Nephron (organoid): Measurements from ENCODE around the gene PTPRD.

Experiments
- H3K27ac Mint-ChIP-seq, 3 experiments: 2 replicates each; pipeline ENCODE4 v1.8.0; 2020; ENCODE audit warnings: mixed read lengths in 3 of 3, mild to moderate bottlenecking in 2 of 3, moderate library complexity in 1 of 3
- H3K27me3 Mint-ChIP-seq: 2 replicates; pipeline ENCODE4 v1.8.0; 2021; ENCODE audit warnings: low read depth, mild to moderate bottlenecking, moderate library complexity, mixed read lengths
- H3K36me3 Mint-ChIP-seq: 2 replicates; pipeline ENCODE4 v1.8.0; 2020; ENCODE audit warnings: low read depth, mixed read lengths
- H3K4me1 Mint-ChIP-seq: 2 replicates; pipeline ENCODE4 v1.8.0; 2020; ENCODE audit warnings: mixed read lengths
- H3K4me3 Mint-ChIP-seq, 3 experiments: 2 replicates each; pipeline ENCODE4 v1.8.0; 2020; ENCODE audit warnings: mild to moderate bottlenecking in 3 of 3, mixed read lengths in 3 of 3, moderate library complexity in 2 of 3
- H3K9me3 Mint-ChIP-seq: 2 replicates; pipeline ENCODE4 v1.8.0; 2020; ENCODE audit warnings: mixed read lengths
- CTCF ChIP-seq, 3 experiments: fragments of 200-600 bp; sonication (generic); IDR thresholded peaks; one replicate each; pipeline ENCODE4 v1.5.0; 2021; ENCODE audit warnings: antibody characterized with exemption in 3 of 3; ENCODE audit not compliant: unreplicated experiment in 3 of 3

Gene PTPRD

GRCh38 chr9:8622871-8623270, 1989.9 kb downstream of the PTPRD start:
- Mint-ChIP-seq H3K4me3 (no peak overlapping the region), H3K27me3 (no peaks in the 10 kb centered on the region), H3K9me3 (no peaks in the 10 kb centered on the region), H3K27ac (no peak overlapping the region), H3K36me3 (peaks cover 10% of the 10 kb centered on the region), H3K4me1 (peaks cover 39% of the 10 kb centered on the region)
- no peak for TF ChIP-seq CTCF (IDR thresholded peaks at IDR 0.05; ENCODE audit: unreplicated experiment in 3 of 3)

- Mint-ChIP-seq H3K27ac (no peak overlapping the region), H3K9me3 (no peaks in the 10 kb centered on the region), H3K36me3 (peaks cover 5% of the 10 kb centered on the region), H3K4me3 (no peak overlapping the region), H3K27me3 (no peaks in the 10 kb centered on the region), H3K4me1 (peaks cover 34% of the 10 kb centered on the region)
- no peak for TF ChIP-seq CTCF (IDR thresholded peaks at IDR 0.05; ENCODE audit: unreplicated experiment in 3 of 3)
Observed at GRCh38 chr9:8622222-8622802, 1990.5 kb downstream of the PTPRD start.

GRCh38 chr9:8621416-8621815, 1991.4 kb downstream of the PTPRD start:
- no peaks in the 10 kb centered on the region for H3K9me3 Mint-ChIP-seq
- no peak for TF ChIP-seq CTCF (IDR thresholded peaks at IDR 0.05; ENCODE audit: unreplicated experiment in 3 of 3)
- peaks cover 28% of the 10 kb centered on the region for H3K4me1 Mint-ChIP-seq
- peak overlapping the region in 1 of 3 experiments; percentile 31 for H3K27ac Mint-ChIP-seq
- no peak overlapping the region for H3K4me3 Mint-ChIP-seq
- H3K36me3 Mint-ChIP-seq, result no peaks in the 10 kb centered on the region
- H3K27me3 Mint-ChIP-seq, result no peaks in the 10 kb centered on the region

GRCh38 chr9:8616414-8616813, 1996.4 kb downstream of the PTPRD start:
- Mint-ChIP-seq H3K27ac (no peak overlapping the region), H3K36me3 (no peaks in the 10 kb centered on the region), H3K4me1 (peaks cover 39% of the 10 kb centered on the region), H3K27me3 (no peaks in the 10 kb centered on the region), H3K4me3 (no peak overlapping the region), H3K9me3 (no peaks in the 10 kb centered on the region)
- TF ChIP-seq CTCF (IDR thresholded peaks at IDR 0.05; ENCODE audit: unreplicated experiment in 3 of 3), result no peak

GRCh38 chr9:8614926-8615440, 1997.8 kb downstream of the PTPRD start:
- Mint-ChIP-seq H3K4me3 (no peak overlapping the region), H3K27me3 (no peaks in the 10 kb centered on the region), H3K36me3 (no peaks in the 10 kb centered on the region), H3K9me3 (no peaks in the 10 kb centered on the region), H3K4me1 (peaks cover 28% of the 10 kb centered on the region), H3K27ac (no peak overlapping the region)
- no peak for TF ChIP-seq CTCF (IDR thresholded peaks at IDR 0.05; ENCODE audit: unreplicated experiment in 3 of 3)

- Mint-ChIP-seq H3K27ac (peak overlapping the region in 1 of 3 experiments; percentile 62), H3K4me3 (no peak overlapping the region), H3K36me3 (no peaks in the 10 kb centered on the region), H3K9me3 (no peaks in the 10 kb centered on the region), H3K27me3 (no peaks in the 10 kb centered on the region), H3K4me1 (peaks cover 28% of the 10 kb centered on the region)
- TF ChIP-seq CTCF (IDR thresholded peaks at IDR 0.05; ENCODE audit: unreplicated experiment in 3 of 3), result no peak
Observed at GRCh38 chr9:8613346-8613825, 1999.4 kb downstream of the PTPRD start.
